Measurements from ENCODE around the gene GPANK1. TPM values are rescaled to one million over a fixed set of nuclear protein-coding genes. Genes with fewer than 3 reads are reported as not detected.
A peak's percentile ranks its signal among the peaks of the same experiment; 100 is the strongest.

The GPANK1 gene
- total and polyA plus RNA-seq, 2 of the 13 experiments (the other 11 are each of a cell fraction or from before 2014, with no cell fraction given), result 15.4 to 22.8 TPM

DNA sequence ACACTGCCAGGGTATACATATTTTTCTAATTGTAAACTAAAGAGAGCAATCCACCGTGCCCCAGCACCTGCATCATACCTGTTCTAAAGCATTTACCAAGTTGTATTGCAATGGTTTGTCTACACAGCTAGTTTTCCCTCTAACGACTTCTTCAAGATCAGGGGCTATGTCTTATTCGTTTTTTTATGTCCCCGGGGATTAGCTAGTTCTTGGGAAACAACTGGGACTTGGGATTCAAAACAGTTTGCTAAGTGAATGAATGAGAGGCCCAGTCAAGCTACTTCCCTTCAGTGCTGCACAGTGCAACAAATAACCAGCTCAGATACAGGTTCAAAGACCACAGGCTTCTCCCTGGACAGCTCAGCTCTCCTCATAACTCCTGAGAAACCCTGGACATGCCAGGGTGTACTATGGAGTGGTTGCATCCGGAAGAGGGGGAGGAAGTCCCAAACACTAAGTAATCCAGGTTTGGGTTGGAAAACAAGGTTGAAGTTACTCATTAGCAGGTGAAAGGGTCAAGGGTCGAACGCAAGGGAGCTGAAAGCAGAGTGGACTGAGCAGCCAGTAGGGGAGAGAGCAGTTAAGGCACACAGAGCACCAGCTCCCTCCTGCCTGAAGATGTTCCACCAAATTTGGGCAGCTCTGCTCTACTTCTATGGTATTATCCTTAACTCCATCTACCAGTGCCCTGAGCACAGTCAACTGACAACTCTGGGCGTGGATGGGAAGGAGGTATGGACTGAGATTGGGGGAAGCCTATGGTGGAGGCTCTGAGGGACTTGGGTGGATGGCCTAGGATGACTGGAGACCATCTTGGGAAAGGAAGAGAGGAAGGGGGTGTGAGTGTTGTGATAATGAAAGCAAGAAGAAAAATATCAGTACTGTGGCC lies 9.2 kb downstream of the GPANK1 start, which contains the start of gene APOM (continued):
- TF ChIP-seq, protein P1, sequence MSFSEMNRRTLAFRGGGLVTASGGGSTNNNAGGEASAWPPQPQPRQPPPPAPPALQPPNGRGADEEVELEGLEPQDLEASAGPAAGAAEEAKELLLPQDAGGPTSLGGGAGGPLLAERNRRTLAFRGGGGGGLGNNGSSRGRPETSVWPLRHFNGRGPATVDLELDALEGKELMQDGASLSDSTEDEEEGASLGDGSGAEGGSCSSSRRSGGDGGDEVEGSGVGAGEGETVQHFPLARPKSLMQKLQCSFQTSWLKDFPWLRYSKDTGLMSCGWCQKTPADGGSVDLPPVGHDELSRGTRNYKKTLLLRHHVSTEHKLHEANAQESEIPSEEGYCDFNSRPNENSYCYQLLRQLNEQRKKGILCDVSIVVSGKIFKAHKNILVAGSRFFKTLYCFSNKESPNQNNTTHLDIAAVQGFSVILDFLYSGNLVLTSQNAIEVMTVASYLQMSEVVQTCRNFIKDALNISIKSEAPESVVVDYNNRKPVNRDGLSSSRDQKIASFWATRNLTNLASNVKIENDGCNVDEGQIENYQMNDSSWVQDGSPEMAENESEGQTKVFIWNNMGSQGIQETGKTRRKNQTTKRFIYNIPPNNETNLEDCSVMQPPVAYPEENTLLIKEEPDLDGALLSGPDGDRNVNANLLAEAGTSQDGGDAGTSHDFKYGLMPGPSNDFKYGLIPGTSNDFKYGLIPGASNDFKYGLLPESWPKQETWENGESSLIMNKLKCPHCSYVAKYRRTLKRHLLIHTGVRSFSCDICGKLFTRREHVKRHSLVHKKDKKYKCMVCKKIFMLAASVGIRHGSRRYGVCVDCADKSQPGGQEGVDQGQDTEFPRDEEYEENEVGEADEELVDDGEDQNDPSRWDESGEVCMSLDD (CRISPR knock-in tag; IDR thresholded peaks at IDR 0.05; ENCODE audit: borderline replicate concordance), result peak; percentile 66; the same call in 1 of the 2 replicates
- TF ChIP-seq ZFP37 (CRISPR knock-in tag; IDR thresholded peaks at IDR 0.05; ENCODE audit: borderline replicate concordance) (peak; percentile 96; the same call in 1 of the 2 replicates), ZNF326 (CRISPR knock-in tag; IDR thresholded peaks at IDR 0.05; ENCODE audit: borderline replicate concordance) (no peak), SETDB1 (CRISPR knock-in tag; IDR thresholded peaks at IDR 0.05; ENCODE audit: borderline replicate concordance) (0 out of 2 replicates have a peak, but pooled peaks have one; percentile 36), CREB1 (IDR thresholded peaks at IDR 0.05) (no peak), CREB1 (CRISPR knock-in tag; IDR thresholded peaks at IDR 0.05) (no peak), ZNF484 (CRISPR knock-in tag; IDR thresholded peaks at IDR 0.05; ENCODE audit: borderline replicate concordance, low read depth) (no peak), MATR3 (CRISPR knock-in tag; IDR thresholded peaks at IDR 0.05) (no peak), RFX5 (IDR thresholded peaks at IDR 0.05; ENCODE audit: low read depth, low read length) (no peak), NPAS2 (CRISPR knock-in tag; IDR thresholded peaks at IDR 0.05; ENCODE audit: borderline replicate concordance) (no peak), KLF11 (CRISPR knock-in tag; IDR thresholded peaks at IDR 0.05) (no peak), ZNF225 (CRISPR knock-in tag; IDR thresholded peaks at IDR 0.05) (peak; percentile 17; the same call in 1 of the 2 replicates), ZEB1 (IDR thresholded peaks at IDR 0.05; ENCODE audit: insufficient replicate concordance, low read depth) (no peak), ZNF879 (CRISPR knock-in tag; IDR thresholded peaks at IDR 0.05) (no peak), SMAD3 (CRISPR knock-in tag; IDR thresholded peaks at IDR 0.05) (peak; percentile 89), HDAC2 (CRISPR knock-in tag; IDR thresholded peaks at IDR 0.05) (peak; percentile 96), BORCS8-MEF2B (CRISPR knock-in tag; IDR thresholded peaks at IDR 0.05) (peak; percentile 93), SP140L (CRISPR knock-in tag; IDR thresholded peaks at IDR 0.05; ENCODE audit: borderline replicate concordance) (peak; percentile 62; the same call in 1 of the 2 replicates)
- TF ChIP-seq, protein P2, sequence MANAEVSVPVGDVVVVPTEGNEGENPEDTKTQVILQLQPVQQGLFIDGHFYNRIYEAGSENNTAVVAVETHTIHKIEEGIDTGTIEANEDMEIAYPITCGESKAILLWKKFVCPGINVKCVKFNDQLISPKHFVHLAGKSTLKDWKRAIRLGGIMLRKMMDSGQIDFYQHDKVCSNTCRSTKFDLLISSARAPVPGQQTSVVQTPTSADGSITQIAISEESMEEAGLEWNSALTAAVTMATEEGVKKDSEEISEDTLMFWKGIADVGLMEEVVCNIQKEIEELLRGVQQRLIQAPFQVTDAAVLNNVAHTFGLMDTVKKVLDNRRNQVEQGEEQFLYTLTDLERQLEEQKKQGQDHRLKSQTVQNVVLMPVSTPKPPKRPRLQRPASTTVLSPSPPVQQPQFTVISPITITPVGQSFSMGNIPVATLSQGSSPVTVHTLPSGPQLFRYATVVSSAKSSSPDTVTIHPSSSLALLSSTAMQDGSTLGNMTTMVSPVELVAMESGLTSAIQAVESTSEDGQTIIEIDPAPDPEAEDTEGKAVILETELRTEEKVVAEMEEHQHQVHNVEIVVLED (CRISPR knock-in tag; IDR thresholded peaks at IDR 0.05; ENCODE audit: borderline replicate concordance), result peak; percentile 78; the same call in 1 of the 2 replicates
- TF ChIP-seq, protein P3, sequence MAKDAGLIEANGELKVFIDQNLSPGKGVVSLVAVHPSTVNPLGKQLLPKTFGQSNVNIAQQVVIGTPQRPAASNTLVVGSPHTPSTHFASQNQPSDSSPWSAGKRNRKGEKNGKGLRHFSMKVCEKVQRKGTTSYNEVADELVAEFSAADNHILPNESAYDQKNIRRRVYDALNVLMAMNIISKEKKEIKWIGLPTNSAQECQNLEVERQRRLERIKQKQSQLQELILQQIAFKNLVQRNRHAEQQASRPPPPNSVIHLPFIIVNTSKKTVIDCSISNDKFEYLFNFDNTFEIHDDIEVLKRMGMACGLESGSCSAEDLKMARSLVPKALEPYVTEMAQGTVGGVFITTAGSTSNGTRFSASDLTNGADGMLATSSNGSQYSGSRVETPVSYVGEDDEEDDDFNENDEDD (CRISPR knock-in tag; IDR thresholded peaks at IDR 0.05; ENCODE audit: borderline replicate concordance), result peak; percentile 43; the same call in 1 of the 2 replicates
- TF ChIP-seq, protein P4, sequence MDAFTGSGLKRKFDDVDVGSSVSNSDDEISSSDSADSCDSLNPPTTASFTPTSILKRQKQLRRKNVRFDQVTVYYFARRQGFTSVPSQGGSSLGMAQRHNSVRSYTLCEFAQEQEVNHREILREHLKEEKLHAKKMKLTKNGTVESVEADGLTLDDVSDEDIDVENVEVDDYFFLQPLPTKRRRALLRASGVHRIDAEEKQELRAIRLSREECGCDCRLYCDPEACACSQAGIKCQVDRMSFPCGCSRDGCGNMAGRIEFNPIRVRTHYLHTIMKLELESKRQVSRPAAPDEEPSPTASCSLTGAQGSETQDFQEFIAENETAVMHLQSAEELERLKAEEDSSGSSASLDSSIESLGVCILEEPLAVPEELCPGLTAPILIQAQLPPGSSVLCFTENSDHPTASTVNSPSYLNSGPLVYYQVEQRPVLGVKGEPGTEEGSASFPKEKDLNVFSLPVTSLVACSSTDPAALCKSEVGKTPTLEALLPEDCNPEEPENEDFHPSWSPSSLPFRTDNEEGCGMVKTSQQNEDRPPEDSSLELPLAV (CRISPR knock-in tag; conservative IDR thresholded peaks at IDR 0.05; ENCODE audit: low read depth), result no peak

All from HepG2 (cell line).